Uterus (tissue), 4 donors: ENCODE measurements around the gene PREX1. TPM values are rescaled to one million over a fixed set of nuclear protein-coding genes. Genes with fewer than 3 reads are reported as not detected.

Experiments used
- DNase-seq, 2 donors: peaks; one replicate each; pipeline ENCODE4 v3.0.0-alpha.2; 2019 to 2020
- H3K27ac ChIP-seq, 2 donors: fragments of 200-600 bp; sonication (generic); 1 replicate in 1 of 2; 2 replicates in 1 of 2; pipeline ENCODE4 v1.5.1; 2016 to 2018
- H3K27me3 ChIP-seq, 2 donors: fragments of 200-600 bp; sonication (generic); one replicate each; pipeline ENCODE4 v1.5.1; 2018 to 2019; ENCODE audit warnings: control low read depth in 1 of 2
- H3K36me3 ChIP-seq, 2 donors: fragments of 200-600 bp; sonication (generic); one replicate each; pipeline ENCODE4 v1.5.1; 2019; ENCODE audit warnings: control low read depth in 1 of 2
- H3K4me1 ChIP-seq, 2 donors: fragments of 200-600 bp; sonication (generic); one replicate each; pipeline ENCODE4 v1.5.1; 2018 to 2019; ENCODE audit warnings: control low read depth in 1 of 2
- H3K4me3 ChIP-seq, 2 donors: fragments of 200-600 bp; sonication (generic); 1 replicate in 1 of 2; 2 replicates in 1 of 2; pipeline ENCODE4 v1.5.1; 2018 to 2019; ENCODE audit warnings: mild to moderate bottlenecking in 1 of 2
- H3K9me3 ChIP-seq, 2 donors: fragments of 200-600 bp; sonication (generic); one replicate each; pipeline ENCODE4 v1.5.1; 2019; ENCODE audit warnings: control low read depth in 1 of 2
- POLR2A ChIP-seq, 2 donors: fragments of 450-650 bp; IDR thresholded peaks; one replicate each; pipeline ENCODE4 v1.6.1; 2016; ENCODE audit warnings: antibody characterized with exemption in 2 of 2, mild to moderate bottlenecking in 1 of 2, moderate library complexity in 1 of 2
- intact Hi-C: fragments of 100-400 bp; cut with DNase I; formaldehyde crosslinking; loops from one replicate; pipeline ENCODE4 v1.15.1; 2023; ENCODE audit warnings: low total_unique reads
- total RNA-seq, 4 donors: library from RNA; depleted of rRNA in 3 of 4; stranded (reverse); fragments of >200 nt in 3 of 4; gene quantifications; one replicate each; pipeline versions ENCODE4 v1.1.0 to v1.2.4, GENCODE V29; 2014 to 2023
- TF ChIP-seq, protein P1 (sequence below), 4 experiments: fragments of 200-600 bp in 2 of 4; fragments of 450-650 bp in 2 of 4; sonication (generic) in 2 of 4; IDR thresholded peaks; one replicate each; pipeline ENCODE4 v1.5.1; 2016 to 2019; ENCODE audit warnings: antibody characterized with exemption in 4 of 4, mild to moderate bottlenecking in 2 of 4, moderate library complexity in 1 of 4
- donor health status: DM: yes; HTN: yes; CAD: no.

The PREX1 gene
- total RNA-seq, 4 donors from 2014 or later, result 3.6 to 19.7 (median 11.3) TPM

DNA sequence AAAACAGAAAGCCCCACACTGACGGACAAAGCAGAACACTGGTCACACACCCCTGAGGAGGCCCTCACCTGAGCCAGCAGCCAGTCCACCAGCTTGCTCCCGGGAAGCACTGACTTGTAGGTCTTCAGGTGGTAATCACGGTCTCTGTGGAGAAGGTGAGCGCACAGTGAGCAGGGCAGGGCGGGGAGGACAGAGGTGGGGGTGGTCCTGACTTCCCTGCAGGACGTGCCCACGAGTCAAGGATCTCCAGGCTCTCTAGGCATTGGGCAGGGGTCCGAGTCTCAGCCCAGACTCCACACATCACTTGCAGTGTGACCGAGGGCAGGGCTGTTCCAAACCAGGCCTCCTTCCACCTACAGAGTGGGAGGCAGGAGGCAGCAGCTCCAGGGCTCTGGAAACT, 151.7 kb downstream of the PREX1 start:
- Histone ChIP-seq H3K27me3 (no peaks in the 10 kb centered on the region), H3K4me3 (no peak overlapping the region), H3K4me1 (no peaks in the 10 kb centered on the region), H3K27ac (no peak overlapping the region), H3K9me3 (no peaks in the 10 kb centered on the region), H3K36me3 (no peaks in the 10 kb centered on the region)
- intact Hi-C loops, result no loop called here
- no peak for TF ChIP-seq POLR2A (IDR thresholded peaks at IDR 0.05)
- TF ChIP-seq, protein P1, sequence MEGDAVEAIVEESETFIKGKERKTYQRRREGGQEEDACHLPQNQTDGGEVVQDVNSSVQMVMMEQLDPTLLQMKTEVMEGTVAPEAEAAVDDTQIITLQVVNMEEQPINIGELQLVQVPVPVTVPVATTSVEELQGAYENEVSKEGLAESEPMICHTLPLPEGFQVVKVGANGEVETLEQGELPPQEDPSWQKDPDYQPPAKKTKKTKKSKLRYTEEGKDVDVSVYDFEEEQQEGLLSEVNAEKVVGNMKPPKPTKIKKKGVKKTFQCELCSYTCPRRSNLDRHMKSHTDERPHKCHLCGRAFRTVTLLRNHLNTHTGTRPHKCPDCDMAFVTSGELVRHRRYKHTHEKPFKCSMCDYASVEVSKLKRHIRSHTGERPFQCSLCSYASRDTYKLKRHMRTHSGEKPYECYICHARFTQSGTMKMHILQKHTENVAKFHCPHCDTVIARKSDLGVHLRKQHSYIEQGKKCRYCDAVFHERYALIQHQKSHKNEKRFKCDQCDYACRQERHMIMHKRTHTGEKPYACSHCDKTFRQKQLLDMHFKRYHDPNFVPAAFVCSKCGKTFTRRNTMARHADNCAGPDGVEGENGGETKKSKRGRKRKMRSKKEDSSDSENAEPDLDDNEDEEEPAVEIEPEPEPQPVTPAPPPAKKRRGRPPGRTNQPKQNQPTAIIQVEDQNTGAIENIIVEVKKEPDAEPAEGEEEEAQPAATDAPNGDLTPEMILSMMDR (IDR thresholded peaks at IDR 0.05), result no peak
- no peak for DNase-seq

DNA sequence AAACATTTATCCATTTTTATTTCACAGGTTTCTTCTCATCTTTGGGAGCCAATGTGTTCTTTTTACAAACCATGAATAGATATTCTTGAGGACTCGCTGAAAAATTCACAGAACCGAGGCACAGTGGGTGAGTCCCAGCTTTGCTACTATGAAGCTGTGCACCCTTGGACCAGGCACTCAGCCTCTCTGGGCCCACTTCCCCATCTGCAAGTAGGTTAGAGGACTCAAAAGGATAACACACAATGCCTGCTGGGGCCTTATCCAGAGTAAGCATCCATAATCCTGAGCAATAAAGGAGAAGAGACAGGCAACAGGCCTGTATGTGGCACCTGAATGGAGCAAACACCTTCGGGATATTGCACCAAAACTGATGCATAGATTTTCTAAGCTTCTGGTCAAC, 153.3 kb downstream of the PREX1 start:
- H3K27me3 ChIP-seq, result no peaks in the 10 kb centered on the region
- H3K4me3 ChIP-seq, result no peak overlapping the region
- H3K4me1 ChIP-seq, result no peaks in the 10 kb centered on the region
- no peaks in the 10 kb centered on the region for H3K9me3 ChIP-seq
- no peak for DNase-seq
- no peak overlapping the region for H3K27ac ChIP-seq
- H3K36me3 ChIP-seq, result no peaks in the 10 kb centered on the region
- TF ChIP-seq POLR2A (IDR thresholded peaks at IDR 0.05), result no peak
- TF ChIP-seq, protein P1 (IDR thresholded peaks at IDR 0.05), result no peak
- intact Hi-C loops, result no loop called here

DNA sequence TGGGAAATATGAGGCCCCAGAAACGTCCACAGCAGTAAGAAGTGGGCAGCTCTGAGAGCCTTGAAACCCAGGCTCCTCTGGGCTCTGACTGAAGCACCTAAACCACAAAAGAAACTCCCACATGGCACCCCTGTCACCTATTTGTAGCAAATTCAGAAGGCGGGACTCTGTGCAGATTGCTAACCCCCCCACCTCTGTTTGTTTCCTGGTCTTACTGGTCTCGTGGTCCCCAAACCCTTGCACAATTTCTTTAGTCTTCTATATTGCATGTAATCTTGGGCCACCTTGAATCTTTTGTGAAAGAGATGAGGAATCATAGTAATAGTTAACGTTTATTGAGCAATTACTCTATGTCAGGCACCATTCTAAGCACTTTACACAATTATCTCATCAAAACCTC, 154.3 kb downstream of the PREX1 start:
- H3K27me3 ChIP-seq, result no peaks in the 10 kb centered on the region
- no peaks in the 10 kb centered on the region for H3K36me3 ChIP-seq
- TF ChIP-seq, protein P1 (IDR thresholded peaks at IDR 0.05), result no peak
- H3K4me1 ChIP-seq, result no peaks in the 10 kb centered on the region
- intact Hi-C loops, result no loop called here
- no peak for DNase-seq
- no peak overlapping the region for H3K4me3 ChIP-seq
- no peaks in the 10 kb centered on the region for H3K9me3 ChIP-seq
- no peak overlapping the region for H3K27ac ChIP-seq

GRCh38 chr20:48672324-48672723, 155.5 kb downstream of the PREX1 start:
- DNase-seq, result no peak
- Histone ChIP-seq H3K27me3 (no peaks in the 10 kb centered on the region), H3K4me1 (no peaks in the 10 kb centered on the region), H3K4me3 (no peak overlapping the region), H3K27ac (no peak overlapping the region), H3K36me3 (no peaks in the 10 kb centered on the region), H3K9me3 (no peaks in the 10 kb centered on the region)
- no peak for TF ChIP-seq POLR2A (IDR thresholded peaks at IDR 0.05)
- TF ChIP-seq, protein P1 (IDR thresholded peaks at IDR 0.05), result no peak
- intact Hi-C loops, result no loop called here

- H3K36me3 ChIP-seq, result no peaks in the 10 kb centered on the region
- H3K9me3 ChIP-seq, result no peaks in the 10 kb centered on the region
- no peak overlapping the region for H3K4me3 ChIP-seq
- H3K27me3 ChIP-seq, result no peaks in the 10 kb centered on the region
- H3K4me1 ChIP-seq, result no peaks in the 10 kb centered on the region
- intact Hi-C loops, result no loop called here
- TF ChIP-seq, protein P1 (IDR thresholded peaks at IDR 0.05), result no peak
- H3K27ac ChIP-seq, result no peak overlapping the region
- DNase-seq, result no peak
Measured at GRCh38 chr20:48671141-48671540, 156.7 kb downstream of the PREX1 start.
